GM23338 (cell line): ENCODE results near the gene PARVA. TPM values are rescaled to one million over a fixed set of nuclear protein-coding genes. Genes with fewer than 3 reads are reported as not detected.

ENCODE experiments used
- ATAC-seq: fragments of 200-7000 bp; cut with Tn5 transposase; 3 replicates; pipeline ENCODE4 v1.9.1; 2020
- DNase-seq: peaks from one replicate; pipeline ENCODE4 v3.0.0-alpha.2; 2015; ENCODE audit warnings: low spot score
- H2AFZ ChIP-seq: fragments of 200-600 bp; sonication (generic); 2 replicates; pipeline ENCODE4 v1.8.0; 2016; ENCODE audit warnings: antibody characterized with exemption, mild to moderate bottlenecking, moderate library complexity
- H3F3A ChIP-seq: fragments of 200-600 bp; sonication (generic); replicated peaks from 2 replicates; pipeline ENCODE4 v1.8.0; 2017; ENCODE audit warnings: antibody characterized with exemption, mixed run types, low read depth
- H3K27ac ChIP-seq: fragments of 200-600 bp; sonication (generic); 2 replicates; pipeline ENCODE4 v1.6.1; 2016; ENCODE audit warnings: low read depth
- H3K27me3 ChIP-seq: fragments of 200-600 bp; sonication (generic); 2 replicates; pipeline ENCODE4 v1.8.0; 2016; ENCODE audit warnings: mild to moderate bottlenecking, mixed run types, moderate library complexity; ENCODE audit not compliant: insufficient read depth
- H3K36me3 ChIP-seq: fragments of 200-600 bp; sonication (generic); 2 replicates; pipeline ENCODE4 v1.8.0; 2016; ENCODE audit warnings: mild to moderate bottlenecking; ENCODE audit not compliant: insufficient read depth
- H3K4me1 ChIP-seq: fragments of 200-600 bp; sonication (generic); 2 replicates; pipeline ENCODE4 v1.8.0; 2016; ENCODE audit warnings: mild to moderate bottlenecking, moderate library complexity; ENCODE audit not compliant: insufficient read depth
- H3K4me2 ChIP-seq: fragments of 200-600 bp; sonication (generic); 2 replicates; pipeline ENCODE4 v1.7.1; 2017; ENCODE audit warnings: mixed run types
- H3K4me3 ChIP-seq: fragments of 200-600 bp; sonication (generic); 2 replicates; pipeline ENCODE4 v1.6.1; 2016; ENCODE audit warnings: mixed run types
- H3K79me2 ChIP-seq: fragments of 200-600 bp; sonication (generic); replicated peaks from 2 replicates; pipeline ENCODE4 v1.8.0; 2017; ENCODE audit warnings: mild to moderate bottlenecking; ENCODE audit not compliant: insufficient read depth
- H3K9me2 ChIP-seq: fragments of 200-600 bp; sonication (generic); 2 replicates; pipeline ENCODE4 v1.8.0; 2017; ENCODE audit not compliant: insufficient read depth
- H4K20me1 ChIP-seq: fragments of 200-600 bp; sonication (generic); replicated peaks from 2 replicates; pipeline ENCODE4 v1.8.0; 2017; ENCODE audit warnings: mild to moderate bottlenecking; ENCODE audit not compliant: insufficient read depth
- H3K27ac Mint-ChIP-seq: 2 replicates; pipeline ENCODE4 v1.8.0; 2020; ENCODE audit warnings: inconsistent platforms, mild to moderate bottlenecking, moderate library complexity, mixed read lengths
- H3K27me3 Mint-ChIP-seq: 3 replicates; pipeline ENCODE4 v1.8.0; 2022; ENCODE audit warnings: low read depth, mild to moderate bottlenecking, moderate library complexity, mixed read lengths, inconsistent platforms; ENCODE audit not compliant: insufficient read depth, poor library complexity
- H3K36me3 Mint-ChIP-seq: 3 replicates; pipeline ENCODE4 v1.8.0; 2021; ENCODE audit warnings: low read depth, mild to moderate bottlenecking, inconsistent platforms, moderate library complexity, mixed read lengths
- H3K4me1 Mint-ChIP-seq: 3 replicates; pipeline ENCODE4 v1.8.0; 2020; ENCODE audit warnings: mild to moderate bottlenecking, inconsistent platforms, mixed read lengths
- H3K4me3 Mint-ChIP-seq: 3 replicates; pipeline ENCODE4 v1.8.0; 2021; ENCODE audit warnings: moderate library complexity, mild to moderate bottlenecking, inconsistent platforms, mixed read lengths
- H3K9me3 Mint-ChIP-seq: 3 replicates; pipeline ENCODE4 v1.8.0; 2020; ENCODE audit warnings: moderate library complexity, mild to moderate bottlenecking, inconsistent platforms, mixed read lengths
- CREB1 ChIP-seq: fragments of 250-450 bp; sonication (Bioruptor Pico); IDR thresholded peaks from 2 replicates; pipeline ENCODE4 v1.5.0; 2020; ENCODE audit warnings: low read depth, mild to moderate bottlenecking, moderate library complexity
- EZH2 ChIP-seq: fragments of 200-600 bp; sonication (generic); IDR thresholded peaks from one replicate; pipeline ENCODE4 v1.8.0; 2017; ENCODE audit warnings: antibody characterized with exemption, mild to moderate bottlenecking, low read depth; ENCODE audit not compliant: unreplicated experiment
- JUNB ChIP-seq: IDR thresholded peaks from one replicate; pipeline ENCODE4 v1.6.1; 2016; ENCODE audit warnings: antibody characterized with exemption; ENCODE audit not compliant: unreplicated experiment
- REST ChIP-seq: IDR thresholded peaks from one replicate; pipeline ENCODE4 v1.6.1; 2018; ENCODE audit warnings: antibody characterized with exemption; ENCODE audit not compliant: unreplicated experiment
- STAT1 ChIP-seq: IDR thresholded peaks from one replicate; pipeline ENCODE4 v1.6.1; 2016; ENCODE audit warnings: antibody characterized with exemption; ENCODE audit not compliant: unreplicated experiment
- ZNF331 ChIP-seq: fragments of 250-450 bp; sonication (Bioruptor Pico); IDR thresholded peaks from 2 replicates; pipeline ENCODE4 v1.5.0; 2020; ENCODE audit warnings: low read depth, mild to moderate bottlenecking, moderate library complexity
- ZNF462 ChIP-seq: fragments of 250-450 bp; sonication (Bioruptor Pico); IDR thresholded peaks from 2 replicates; pipeline ENCODE4 v1.5.0; 2020; ENCODE audit warnings: mild to moderate bottlenecking, moderate library complexity
- polyA plus RNA-seq: library from polyadenylated mRNA; unstranded; fragments of >200 nt; fragmentation: Nextera tagmentation; extraction: Ambion mirVana; gene quantifications from 2 replicates; pipeline ENCODE4 v1.2.1, GENCODE V29; 2016
- total RNA-seq: library from RNA; depleted of rRNA; stranded (reverse); fragments of >200 nt; shearing (Covaris generic); gene quantifications from 2 replicates; pipeline ENCODE4 v1.2.3, GENCODE V29; 2014
- TF ChIP-seq, protein P1 (sequence below): IDR thresholded peaks from 2 replicates; pipeline ENCODE4 v1.6.1; 2016; ENCODE audit warnings: antibody characterized with exemption

Gene PARVA
- total and polyA plus RNA-seq, 2 experiments from 2014 or later, result 5.8 to 6.9 TPM

- Mint-ChIP-seq H3K9me3 (no peaks in the 10 kb centered on the region; the same call in 2 of the 3 replicates), H3K27ac (no peak overlapping the region), H3K4me1 (peaks cover 12% of the 10 kb centered on the region), H3K27me3 (peaks cover 5% of the 10 kb centered on the region), H3K4me3 (no peak overlapping the region), H3K36me3 (no peaks in the 10 kb centered on the region)
- no peak overlapping the region for H2AFZ ChIP-seq
- no peaks in the 10 kb centered on the region for H4K20me1 ChIP-seq
- H3K4me1 ChIP-seq, result peaks cover 2% of the 10 kb centered on the region
- peaks cover 1% of the 10 kb centered on the region; the same call in 1 of the 2 replicates for H3K27me3 ChIP-seq
- H3F3A ChIP-seq, result peaks cover 2% of the 10 kb centered on the region; the same call in 1 of the 2 replicates
- DNase-seq, result no peak
- no peaks in the 10 kb centered on the region for H3K36me3 ChIP-seq
- H3K27ac ChIP-seq, result no peak overlapping the region
- TF ChIP-seq, protein P1, sequence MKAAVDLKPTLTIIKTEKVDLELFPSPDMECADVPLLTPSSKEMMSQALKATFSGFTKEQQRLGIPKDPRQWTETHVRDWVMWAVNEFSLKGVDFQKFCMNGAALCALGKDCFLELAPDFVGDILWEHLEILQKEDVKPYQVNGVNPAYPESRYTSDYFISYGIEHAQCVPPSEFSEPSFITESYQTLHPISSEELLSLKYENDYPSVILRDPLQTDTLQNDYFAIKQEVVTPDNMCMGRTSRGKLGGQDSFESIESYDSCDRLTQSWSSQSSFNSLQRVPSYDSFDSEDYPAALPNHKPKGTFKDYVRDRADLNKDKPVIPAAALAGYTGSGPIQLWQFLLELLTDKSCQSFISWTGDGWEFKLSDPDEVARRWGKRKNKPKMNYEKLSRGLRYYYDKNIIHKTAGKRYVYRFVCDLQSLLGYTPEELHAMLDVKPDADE, result no peak
- TF ChIP-seq STAT1 (no peak), ZNF462 (CRISPR knock-in tag) (no peak), CREB1 (CRISPR knock-in tag) (no peak), REST (no peak), ZNF331 (CRISPR knock-in tag) (no peak), EZH2 (no peak), JUNB (no peak)
- H3K4me3 ChIP-seq, result no peak overlapping the region
- H3K79me2 ChIP-seq, result peaks cover 4% of the 10 kb centered on the region
- H3K9me2 ChIP-seq, result 0 out of 2 replicates have a peak, but pooled peaks cover 4% of the 10 kb centered on the region
- ATAC-seq, result no peak
- no peak overlapping the region for H3K4me2 ChIP-seq
Measured at GRCh38 chr11:12381875-12382274, 4.5 kb downstream of the PARVA start.
